ENCODE measurements around the gene LRCH1. TPM values are rescaled to one million over a fixed set of nuclear protein-coding genes. Genes with fewer than 3 reads are reported as not detected.
A peak's percentile ranks its signal among the peaks of the same experiment; 100 is the strongest.

Gene LRCH1
- total and polyA plus RNA-seq, 2 experiments from 2014 or later, result 3.9 to 9.2 TPM

DNA sequence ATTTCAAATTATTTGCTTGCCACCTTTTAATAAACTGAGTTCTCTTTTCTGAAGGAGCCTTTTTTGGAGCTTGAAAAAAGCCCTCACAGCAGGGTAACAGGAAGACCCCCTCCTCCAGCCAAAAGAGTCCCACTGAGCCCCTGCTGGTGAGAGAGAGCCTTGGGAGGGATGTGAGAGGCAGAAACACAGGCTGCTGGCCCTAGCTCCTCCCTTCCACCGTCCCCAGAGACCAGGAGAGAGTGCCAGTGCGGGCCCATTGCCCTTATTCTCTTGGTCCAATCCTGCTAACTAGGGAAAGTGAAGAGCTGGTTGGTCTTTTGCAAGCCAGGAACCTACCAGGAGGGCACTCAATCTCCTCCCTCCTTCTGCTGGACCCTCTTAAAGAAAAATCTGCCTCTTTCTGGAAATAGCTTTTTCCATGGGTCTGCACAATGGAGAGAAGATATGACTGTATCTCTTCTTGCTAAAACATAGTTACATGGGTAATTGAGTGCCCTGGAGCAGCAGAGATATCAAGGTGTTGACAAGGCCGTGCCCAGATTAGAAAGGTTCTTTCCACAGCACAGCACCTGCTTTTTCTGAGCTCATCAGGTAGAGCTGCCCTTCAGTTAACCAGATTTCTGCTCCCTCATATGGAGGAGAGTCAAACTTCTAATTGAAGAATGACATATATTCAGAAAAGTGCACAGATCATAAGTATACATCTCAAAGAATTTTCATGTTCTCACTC is 113.9 kb downstream of the LRCH1 start (continued):
- TF ChIP-seq, protein P1, sequence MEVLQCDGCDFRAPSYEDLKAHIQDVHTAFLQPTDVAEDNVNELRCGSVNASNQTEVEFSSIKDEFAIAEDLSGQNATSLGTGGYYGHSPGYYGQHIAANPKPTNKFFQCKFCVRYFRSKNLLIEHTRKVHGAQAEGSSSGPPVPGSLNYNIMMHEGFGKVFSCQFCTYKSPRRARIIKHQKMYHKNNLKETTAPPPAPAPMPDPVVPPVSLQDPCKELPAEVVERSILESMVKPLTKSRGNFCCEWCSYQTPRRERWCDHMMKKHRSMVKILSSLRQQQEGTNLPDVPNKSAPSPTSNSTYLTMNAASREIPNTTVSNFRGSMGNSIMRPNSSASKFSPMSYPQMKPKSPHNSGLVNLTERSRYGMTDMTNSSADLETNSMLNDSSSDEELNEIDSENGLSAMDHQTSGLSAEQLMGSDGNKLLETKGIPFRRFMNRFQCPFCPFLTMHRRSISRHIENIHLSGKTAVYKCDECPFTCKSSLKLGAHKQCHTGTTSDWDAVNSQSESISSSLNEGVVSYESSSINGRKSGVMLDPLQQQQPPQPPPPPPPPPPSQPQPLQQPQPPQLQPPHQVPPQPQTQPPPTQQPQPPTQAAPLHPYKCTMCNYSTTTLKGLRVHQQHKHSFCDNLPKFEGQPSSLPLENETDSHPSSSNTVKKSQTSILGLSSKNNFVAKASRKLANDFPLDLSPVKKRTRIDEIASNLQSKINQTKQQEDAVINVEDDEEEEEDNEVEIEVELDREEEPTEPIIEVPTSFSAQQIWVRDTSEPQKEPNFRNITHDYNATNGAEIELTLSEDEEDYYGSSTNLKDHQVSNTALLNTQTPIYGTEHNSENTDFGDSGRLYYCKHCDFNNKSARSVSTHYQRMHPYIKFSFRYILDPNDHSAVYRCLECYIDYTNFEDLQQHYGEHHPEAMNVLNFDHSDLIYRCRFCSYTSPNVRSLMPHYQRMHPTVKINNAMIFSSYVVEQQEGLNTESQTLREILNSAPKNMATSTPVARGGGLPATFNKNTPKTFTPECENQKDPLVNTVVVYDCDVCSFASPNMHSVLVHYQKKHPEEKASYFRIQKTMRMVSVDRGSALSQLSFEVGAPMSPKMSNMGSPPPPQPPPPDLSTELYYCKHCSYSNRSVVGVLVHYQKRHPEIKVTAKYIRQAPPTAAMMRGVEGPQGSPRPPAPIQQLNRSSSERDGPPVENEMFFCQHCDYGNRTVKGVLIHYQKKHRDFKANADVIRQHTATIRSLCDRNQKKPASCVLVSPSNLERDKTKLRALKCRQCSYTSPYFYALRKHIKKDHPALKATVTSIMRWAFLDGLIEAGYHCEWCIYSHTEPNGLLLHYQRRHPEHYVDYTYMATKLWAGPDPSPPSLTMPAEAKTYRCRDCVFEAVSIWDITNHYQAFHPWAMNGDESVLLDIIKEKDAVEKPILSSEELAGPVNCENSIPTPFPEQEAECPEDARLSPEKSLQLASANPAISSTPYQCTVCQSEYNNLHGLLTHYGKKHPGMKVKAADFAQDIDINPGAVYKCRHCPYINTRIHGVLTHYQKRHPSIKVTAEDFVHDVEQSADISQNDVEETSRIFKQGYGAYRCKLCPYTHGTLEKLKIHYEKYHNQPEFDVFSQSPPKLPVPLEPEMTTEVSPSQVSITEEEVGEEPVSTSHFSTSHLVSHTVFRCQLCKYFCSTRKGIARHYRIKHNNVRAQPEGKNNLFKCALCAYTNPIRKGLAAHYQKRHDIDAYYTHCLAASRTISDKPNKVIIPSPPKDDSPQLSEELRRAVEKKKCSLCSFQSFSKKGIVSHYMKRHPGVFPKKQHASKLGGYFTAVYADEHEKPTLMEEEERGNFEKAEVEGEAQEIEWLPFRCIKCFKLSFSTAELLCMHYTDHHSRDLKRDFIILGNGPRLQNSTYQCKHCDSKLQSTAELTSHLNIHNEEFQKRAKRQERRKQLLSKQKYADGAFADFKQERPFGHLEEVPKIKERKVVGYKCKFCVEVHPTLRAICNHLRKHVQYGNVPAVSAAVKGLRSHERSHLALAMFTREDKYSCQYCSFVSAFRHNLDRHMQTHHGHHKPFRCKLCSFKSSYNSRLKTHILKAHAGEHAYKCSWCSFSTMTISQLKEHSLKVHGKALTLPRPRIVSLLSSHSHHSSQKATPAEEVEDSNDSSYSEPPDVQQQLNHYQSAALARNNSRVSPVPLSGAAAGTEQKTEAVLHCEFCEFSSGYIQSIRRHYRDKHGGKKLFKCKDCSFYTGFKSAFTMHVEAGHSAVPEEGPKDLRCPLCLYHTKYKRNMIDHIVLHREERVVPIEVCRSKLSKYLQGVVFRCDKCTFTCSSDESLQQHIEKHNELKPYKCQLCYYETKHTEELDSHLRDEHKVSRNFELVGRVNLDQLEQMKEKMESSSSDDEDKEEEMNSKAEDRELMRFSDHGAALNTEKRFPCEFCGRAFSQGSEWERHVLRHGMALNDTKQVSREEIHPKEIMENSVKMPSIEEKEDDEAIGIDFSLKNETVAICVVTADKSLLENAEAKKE (CRISPR knock-in tag; IDR thresholded peaks at IDR 0.05), result 0 out of 2 replicates have a peak, but pooled peaks have one; percentile 2
- TF ChIP-seq JUNB (IDR thresholded peaks at IDR 0.05; ENCODE audit: unreplicated experiment) (no peak), STAT1 (IDR thresholded peaks at IDR 0.05; ENCODE audit: unreplicated experiment) (no peak), REST (IDR thresholded peaks at IDR 0.05; ENCODE audit: unreplicated experiment) (no peak), POLR2AphosphoS5 (IDR thresholded peaks at IDR 0.05; ENCODE audit: low read depth) (no peak), EZH2phosphoT487 (IDR thresholded peaks at IDR 0.05; ENCODE audit: unreplicated experiment) (no peak)
- TF ChIP-seq, protein P2, sequence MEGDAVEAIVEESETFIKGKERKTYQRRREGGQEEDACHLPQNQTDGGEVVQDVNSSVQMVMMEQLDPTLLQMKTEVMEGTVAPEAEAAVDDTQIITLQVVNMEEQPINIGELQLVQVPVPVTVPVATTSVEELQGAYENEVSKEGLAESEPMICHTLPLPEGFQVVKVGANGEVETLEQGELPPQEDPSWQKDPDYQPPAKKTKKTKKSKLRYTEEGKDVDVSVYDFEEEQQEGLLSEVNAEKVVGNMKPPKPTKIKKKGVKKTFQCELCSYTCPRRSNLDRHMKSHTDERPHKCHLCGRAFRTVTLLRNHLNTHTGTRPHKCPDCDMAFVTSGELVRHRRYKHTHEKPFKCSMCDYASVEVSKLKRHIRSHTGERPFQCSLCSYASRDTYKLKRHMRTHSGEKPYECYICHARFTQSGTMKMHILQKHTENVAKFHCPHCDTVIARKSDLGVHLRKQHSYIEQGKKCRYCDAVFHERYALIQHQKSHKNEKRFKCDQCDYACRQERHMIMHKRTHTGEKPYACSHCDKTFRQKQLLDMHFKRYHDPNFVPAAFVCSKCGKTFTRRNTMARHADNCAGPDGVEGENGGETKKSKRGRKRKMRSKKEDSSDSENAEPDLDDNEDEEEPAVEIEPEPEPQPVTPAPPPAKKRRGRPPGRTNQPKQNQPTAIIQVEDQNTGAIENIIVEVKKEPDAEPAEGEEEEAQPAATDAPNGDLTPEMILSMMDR (conservative IDR thresholded peaks at IDR 0.05; ENCODE audit: low read depth in 2 of 2), result peak; percentile 29 to 40; a peak in 3 of 4 replicates
